ENCODE data around the gene CRABP2. TPM values are rescaled to one million over a fixed set of nuclear protein-coding genes. Genes with fewer than 3 reads are reported as not detected.
A peak's percentile ranks its signal among the peaks of the same experiment; 100 is the strongest.

CRABP2 gene
- total and polyA plus RNA-seq, 2 of the 4 experiments (the other 2 are of a cell fraction), result 6.3 to 15.7 TPM

DNA sequence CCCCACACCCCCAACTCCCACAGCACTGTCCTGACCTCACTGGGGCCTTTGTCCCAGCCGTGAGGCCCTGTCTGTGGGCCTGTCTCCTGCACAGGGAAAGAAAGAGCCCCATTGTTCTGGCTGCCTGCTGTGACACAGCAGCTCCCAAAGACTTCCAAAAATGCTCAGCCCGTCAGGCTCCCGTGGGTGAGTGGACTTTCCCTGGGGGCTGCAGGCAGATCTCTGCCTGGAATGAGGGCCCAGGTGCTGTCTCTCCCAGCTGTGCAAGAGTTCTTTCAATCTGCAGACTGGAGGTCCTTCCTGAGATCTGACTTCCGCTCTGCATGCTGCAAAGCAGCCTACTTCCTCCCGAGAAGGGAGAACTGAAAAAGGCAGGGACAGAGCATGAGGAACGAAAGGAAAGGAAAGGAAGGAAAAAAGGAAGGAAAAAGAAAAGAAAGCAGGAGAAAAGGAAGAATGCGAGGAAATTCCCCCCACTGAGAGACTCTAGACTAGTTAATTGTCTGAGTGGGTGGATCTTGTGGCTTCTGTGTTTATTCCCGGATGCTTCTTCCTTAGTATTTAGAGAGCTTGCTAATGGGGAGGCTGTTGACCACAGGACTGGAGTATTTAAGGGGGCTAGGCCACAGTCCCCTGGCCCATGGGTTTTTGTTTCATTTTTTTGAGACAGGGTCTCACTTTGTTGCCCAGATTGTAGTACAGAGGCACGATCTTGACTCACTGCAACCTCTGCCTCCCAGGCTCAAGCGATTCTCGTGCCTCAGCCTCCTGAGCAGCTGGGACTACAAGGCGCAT, 43.2 kb downstream of the CRABP2 start (continued):
- TF ChIP-seq, protein P1, sequence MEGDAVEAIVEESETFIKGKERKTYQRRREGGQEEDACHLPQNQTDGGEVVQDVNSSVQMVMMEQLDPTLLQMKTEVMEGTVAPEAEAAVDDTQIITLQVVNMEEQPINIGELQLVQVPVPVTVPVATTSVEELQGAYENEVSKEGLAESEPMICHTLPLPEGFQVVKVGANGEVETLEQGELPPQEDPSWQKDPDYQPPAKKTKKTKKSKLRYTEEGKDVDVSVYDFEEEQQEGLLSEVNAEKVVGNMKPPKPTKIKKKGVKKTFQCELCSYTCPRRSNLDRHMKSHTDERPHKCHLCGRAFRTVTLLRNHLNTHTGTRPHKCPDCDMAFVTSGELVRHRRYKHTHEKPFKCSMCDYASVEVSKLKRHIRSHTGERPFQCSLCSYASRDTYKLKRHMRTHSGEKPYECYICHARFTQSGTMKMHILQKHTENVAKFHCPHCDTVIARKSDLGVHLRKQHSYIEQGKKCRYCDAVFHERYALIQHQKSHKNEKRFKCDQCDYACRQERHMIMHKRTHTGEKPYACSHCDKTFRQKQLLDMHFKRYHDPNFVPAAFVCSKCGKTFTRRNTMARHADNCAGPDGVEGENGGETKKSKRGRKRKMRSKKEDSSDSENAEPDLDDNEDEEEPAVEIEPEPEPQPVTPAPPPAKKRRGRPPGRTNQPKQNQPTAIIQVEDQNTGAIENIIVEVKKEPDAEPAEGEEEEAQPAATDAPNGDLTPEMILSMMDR (conservative IDR thresholded peaks at IDR 0.05; ENCODE audit: low read depth, low read length), result no peak

DNA sequence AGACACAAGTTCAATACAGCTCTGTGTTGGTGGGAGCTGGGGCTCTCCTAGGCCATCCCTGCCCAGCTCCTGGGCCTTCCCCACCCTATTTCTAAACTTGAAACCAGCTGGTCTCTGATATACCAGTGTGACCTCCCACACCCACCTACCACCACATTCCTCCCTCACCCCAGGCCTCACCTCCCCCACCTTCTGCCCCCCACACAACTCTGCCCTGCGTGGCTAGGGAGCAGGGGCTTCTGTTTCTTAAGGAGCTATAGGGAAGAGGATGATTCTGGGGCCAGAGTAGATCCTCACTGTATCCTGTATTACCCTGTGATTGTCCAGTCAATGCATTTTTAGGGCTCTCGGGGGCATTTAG, 44.7 kb downstream of the CRABP2 start:
- in situ Hi-C loops (cut with MboI; ENCODE audit: low sequenced_read_pairs) (no loop called here), dilution Hi-C loops (cut with HindIII; ENCODE audit: low sequenced_read_pairs, unreplicated experiment) (no loop called here), intact Hi-C loops (cut with micrococcal nuclease) (loop anchor here (1.0 kb wide), 1 partner anchor 18 kb away; no protein-coding TSS in a partner anchor)
- H3K23ac ChIP-seq (ENCODE audit: low read depth, low read length), result peak overlapping the region; percentile 94; the same call in 1 of the 2 replicates
- DNase-seq (no peak), ATAC-seq (ENCODE audit: low read depth) (no peak)
- H3K4me2 ChIP-seq (ENCODE audit: low read depth, low read length), result no peak overlapping the region
- peak overlapping the region; percentile 90 for H2AFZ ChIP-seq (replicated peaks; ENCODE audit: low read length, poor library complexity)
- peak overlapping the region; percentile 50 for H4K5ac ChIP-seq (ENCODE audit: low read depth, low read length)
- no peaks in the 10 kb centered on the region for H3K9me3 ChIP-seq (ENCODE audit: control insufficient read depth, insufficient read depth, low read length)
- H3K79me1 ChIP-seq (ENCODE audit: low read depth in 1 of 2, low read length in 2 of 2), result peaks cover 0 to 31% of the 10 kb centered on the region in 2 experiments; a peak in 2 of 4 replicates
- no peak overlapping the region for H3K4me3 ChIP-seq (ENCODE audit: insufficient read depth, low read depth, low read length)
- H3K56ac ChIP-seq (ENCODE audit: extremely low read depth, insufficient read depth, low read length), result peak overlapping the region; percentile 40; the same call in 1 of the 2 replicates
- no peak overlapping the region for H3K9ac ChIP-seq (ENCODE audit: low read depth, low read length)
- peaks cover 15% of the 10 kb centered on the region for H3K27me3 ChIP-seq (ENCODE audit: control insufficient read depth, insufficient read depth, low read length)
- no peaks in the 10 kb centered on the region for H4K20me1 ChIP-seq (ENCODE audit: insufficient read depth, low read length)
- H3K9me1 ChIP-seq (ENCODE audit: insufficient read depth, low read length), result peaks cover 22% of the 10 kb centered on the region
- peak overlapping the region; percentile 98 for H2AK5ac ChIP-seq (ENCODE audit: low read depth, low read length)
- peak overlapping the region; percentile 85 for H3K14ac ChIP-seq (replicated peaks; ENCODE audit: low read depth, low read length)
- H3K36me3 ChIP-seq (ENCODE audit: control insufficient read depth, insufficient read depth, low read length), result no peaks in the 10 kb centered on the region
- H3K27ac ChIP-seq (ENCODE audit: insufficient read depth, low read length), result peak overlapping the region; percentile 69
- H3K4ac ChIP-seq (ENCODE audit: low read depth, low read length), result peak overlapping the region; percentile 97
- H2BK20ac ChIP-seq (ENCODE audit: low read depth, low read length), result peak overlapping the region; percentile 91
- ChIA-PET CTCF (interaction anchor here (0.7 to 2.3 kb wide), 9 partner anchors 15 to 275 kb away, joined by 3 to 11 read pairs (median 4); no protein-coding TSS in a partner anchor), POLR2A (ENCODE audit: unreplicated experiment) (interaction anchor here (2.8 kb wide), 1 partner anchor 16 kb away, joined by 29 read pairs; the partner anchor contains the start of gene NES)
- TF ChIP-seq, protein P2, sequence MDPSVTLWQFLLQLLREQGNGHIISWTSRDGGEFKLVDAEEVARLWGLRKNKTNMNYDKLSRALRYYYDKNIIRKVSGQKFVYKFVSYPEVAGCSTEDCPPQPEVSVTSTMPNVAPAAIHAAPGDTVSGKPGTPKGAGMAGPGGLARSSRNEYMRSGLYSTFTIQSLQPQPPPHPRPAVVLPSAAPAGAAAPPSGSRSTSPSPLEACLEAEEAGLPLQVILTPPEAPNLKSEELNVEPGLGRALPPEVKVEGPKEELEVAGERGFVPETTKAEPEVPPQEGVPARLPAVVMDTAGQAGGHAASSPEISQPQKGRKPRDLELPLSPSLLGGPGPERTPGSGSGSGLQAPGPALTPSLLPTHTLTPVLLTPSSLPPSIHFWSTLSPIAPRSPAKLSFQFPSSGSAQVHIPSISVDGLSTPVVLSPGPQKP (IDR thresholded peaks at IDR 0.05; ENCODE audit: borderline replicate concordance, low read depth, low read length), result no peak
- peaks cover 54% of the 10 kb centered on the region for H3K4me1 ChIP-seq (ENCODE audit: control insufficient read depth, insufficient read depth, low read length)
- H2AK9ac ChIP-seq (replicated peaks; ENCODE audit: low read depth, low read length, poor library complexity), result peak overlapping the region; percentile 94
- H2BK15ac ChIP-seq (ENCODE audit: low read depth, low read length), result peak overlapping the region; percentile 50; the same call in 2 of the 3 replicates
- 83% methylated on average over 1 of the region's 2 CpGs; no CpG with 5 or more reads in 1 of the 2 experiments for WGBS, 2 experiments (ENCODE audit: extremely low coverage in 2 of 2, insufficient read length in 1 of 2)
- BruUV-seq (replicated peaks), result no TSS peak
- peak overlapping the region; percentile 1; the same call in 1 of the 2 replicates for H3K18ac ChIP-seq (ENCODE audit: low read depth, low read length)
- H2BK120ac ChIP-seq (ENCODE audit: low read depth, low read length), result peak overlapping the region; percentile 96
- peak overlapping the region; percentile 87 for H4K91ac ChIP-seq (ENCODE audit: insufficient read depth, low read depth, low read length)
- peak overlapping the region; percentile 6 to 78 for H4K8ac ChIP-seq (ENCODE audit: low read depth in 2 of 2, low read length in 2 of 2)
- H2BK5ac ChIP-seq (ENCODE audit: low read depth, low read length, poor library complexity, severe bottlenecking), result peak overlapping the region; percentile 91
